Stimulated activated CD8-positive, alpha-beta memory T cell treated with anti-CD3 and anti-CD28 coated beads, Interleukin-2, amount 100 ng/mL, for 48 hours (primary cell): ENCODE results near the gene TMEM178B.

ENCODE experiments used
- DNase-seq, 2 donors: peaks; one replicate each; pipeline ENCODE4 v3.0.0-alpha.2; 2020; ENCODE audit warnings: low read depth in 2 of 2

Gene TMEM178B

GRCh38 chr7:141525973-141526514 lies 452.2 kb downstream of the TMEM178B start:
- no peak for DNase-seq

GRCh38 chr7:141527076-141527475 lies 453.2 kb downstream of the TMEM178B start:
- DNase-seq, result no peak

GRCh38 chr7:141528399-141528798 lies 454.5 kb downstream of the TMEM178B start:
- DNase-seq, result no peak
